Epidermal melanocyte (primary cell): ENCODE measurements around the gene TIAL1.
A peak's percentile ranks its signal among the peaks of the same experiment; 100 is the strongest.
"Not testable (repeated sequence)": the region's sequence is repeated elsewhere in the genome, so short reads cannot be mapped to it uniquely, and the experiment has no call there.

ENCODE experiments used
- DNase-seq: peaks from one replicate; pipeline ENCODE4 v3.0.0; 2011; ENCODE audit warnings: low spot score; ENCODE audit not compliant: insufficient read length

Gene TIAL1, protein sequence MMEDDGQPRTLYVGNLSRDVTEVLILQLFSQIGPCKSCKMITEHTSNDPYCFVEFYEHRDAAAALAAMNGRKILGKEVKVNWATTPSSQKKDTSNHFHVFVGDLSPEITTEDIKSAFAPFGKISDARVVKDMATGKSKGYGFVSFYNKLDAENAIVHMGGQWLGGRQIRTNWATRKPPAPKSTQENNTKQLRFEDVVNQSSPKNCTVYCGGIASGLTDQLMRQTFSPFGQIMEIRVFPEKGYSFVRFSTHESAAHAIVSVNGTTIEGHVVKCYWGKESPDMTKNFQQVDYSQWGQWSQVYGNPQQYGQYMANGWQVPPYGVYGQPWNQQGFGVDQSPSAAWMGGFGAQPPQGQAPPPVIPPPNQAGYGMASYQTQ

DNA sequence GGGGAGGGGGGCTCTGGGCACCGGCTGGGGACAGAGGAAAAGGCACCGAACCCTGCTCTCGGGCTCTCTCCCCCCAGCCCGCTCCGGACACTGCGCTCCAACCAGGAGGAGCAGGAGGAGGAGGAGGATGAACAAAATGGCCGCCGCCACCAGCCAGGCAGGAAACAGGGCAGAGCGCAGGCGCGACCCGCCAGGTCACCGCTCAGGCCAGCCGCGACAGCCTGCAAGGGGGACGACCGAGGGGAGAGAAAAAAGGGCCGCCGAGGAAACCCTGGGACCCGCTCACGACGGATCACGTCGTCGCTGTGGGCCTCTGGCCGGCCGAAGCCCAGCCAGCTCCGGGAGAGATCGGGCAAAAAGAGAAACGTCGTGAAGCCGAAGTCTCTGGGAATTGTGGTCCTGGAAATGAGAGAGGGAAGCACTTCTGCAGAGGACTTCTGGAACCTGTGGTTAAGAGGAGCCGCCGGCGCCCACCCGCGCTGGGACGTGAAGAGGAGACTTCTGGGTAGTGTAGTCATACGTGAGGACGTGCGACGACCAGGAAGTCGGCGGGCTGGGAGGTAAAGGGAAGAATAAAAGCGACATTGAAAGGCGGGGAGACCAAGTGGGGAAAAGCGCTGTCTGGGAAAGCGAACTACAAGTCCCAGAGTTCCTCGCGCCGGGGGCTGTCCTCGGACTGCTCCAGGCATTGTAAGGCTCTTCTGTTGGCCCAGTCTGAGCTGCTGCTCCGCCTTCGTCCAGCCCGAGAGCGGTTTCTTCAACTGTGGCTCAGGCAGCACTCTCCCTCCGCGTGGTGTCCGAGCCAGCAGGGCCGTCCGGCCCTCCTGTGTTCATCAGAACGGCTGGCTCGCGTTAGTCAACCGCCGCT lies at the start of gene TIAL1:
Gene TIAL1 (minus strand): TSS at position 428 of the 868 bp plus-strand sequence. CDS start 499 bp downstream, outside the sequence.
- peak; percentile 85 for DNase-seq

DNA sequence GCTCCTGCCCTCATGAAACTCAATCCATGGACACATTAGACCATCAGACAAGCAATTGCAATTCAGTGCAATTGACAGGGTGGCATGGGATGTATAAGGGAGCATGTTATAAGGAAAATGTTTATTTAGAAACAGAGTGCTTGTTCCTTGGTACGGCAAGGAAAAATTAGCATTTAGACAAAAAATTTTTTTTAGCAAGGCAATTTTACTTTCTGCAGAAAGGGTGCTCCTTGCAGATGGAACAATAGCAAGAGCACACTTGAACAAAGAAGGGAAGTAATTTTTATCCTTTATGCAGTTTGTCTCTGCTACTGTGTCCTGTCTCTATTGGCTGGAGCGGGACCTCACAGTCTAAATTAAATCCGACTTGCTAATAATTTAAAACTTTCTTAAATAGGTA lies 48.2 kb upstream of the TIAL1 start:
- DNase-seq: no peak

- DNase-seq: no peak
Measured at GRCh38 chr10:119644205-119644814, 47.5 kb upstream of the TIAL1 start.

- DNase-seq: no peak
Measured at GRCh38 chr10:119643306-119644204, 46.8 kb upstream of the TIAL1 start.

GRCh38 chr10:119642556-119643111 lies 45.9 kb upstream of the TIAL1 start:
- DNase-seq: no peak

DNA sequence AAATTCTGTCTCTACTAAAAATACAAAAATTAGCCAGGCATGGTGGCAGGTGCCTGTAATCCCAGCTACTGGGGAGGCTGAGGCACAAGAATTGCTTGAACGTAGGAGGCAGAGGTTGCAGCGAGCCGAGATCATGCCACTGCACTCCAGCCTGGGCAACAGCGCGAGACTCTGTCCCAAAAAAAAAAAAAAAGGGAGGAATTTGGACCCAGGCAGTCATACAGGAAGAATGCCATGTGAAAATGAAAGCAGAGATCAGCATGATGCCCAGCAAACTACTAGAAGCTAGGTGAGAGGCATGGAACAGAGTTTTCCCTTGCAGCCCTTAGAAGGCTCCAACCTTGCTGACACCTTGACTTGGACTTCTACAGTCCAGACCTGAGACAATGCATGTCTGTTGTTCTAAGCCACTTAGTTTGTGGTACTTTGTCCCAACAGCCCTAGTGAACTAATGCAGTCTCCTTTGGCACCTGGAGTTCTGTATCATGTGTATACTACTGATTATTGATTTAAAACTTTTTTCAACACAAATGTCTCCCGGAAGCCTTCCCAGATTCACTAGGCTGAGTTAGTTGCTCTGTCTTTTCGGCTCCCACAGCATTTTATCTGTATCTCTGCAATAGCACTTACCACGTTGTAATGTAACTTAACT lies 44.2 kb upstream of the TIAL1 start:
- no peak for DNase-seq

DNA sequence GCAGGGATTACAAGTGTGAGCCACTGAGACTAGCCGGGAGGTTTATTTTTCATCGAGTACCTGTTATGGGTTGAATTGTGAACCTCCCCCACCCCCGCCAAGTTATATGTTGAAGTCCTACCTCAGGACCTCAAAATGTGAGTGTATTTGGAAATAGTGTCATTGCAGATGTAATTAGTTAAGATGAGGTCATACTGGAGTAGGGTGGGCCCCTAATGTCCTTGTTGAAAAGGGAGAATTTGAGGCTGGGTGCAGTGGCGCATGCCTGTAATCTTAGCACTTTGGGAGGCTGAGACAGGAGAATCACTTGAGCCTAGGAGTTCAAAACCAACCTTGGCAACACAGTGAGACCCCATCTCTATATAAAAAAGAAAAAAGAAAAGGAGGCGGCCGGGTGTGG lies 43.6 kb upstream of the TIAL1 start:
- no peak for DNase-seq

DNA sequence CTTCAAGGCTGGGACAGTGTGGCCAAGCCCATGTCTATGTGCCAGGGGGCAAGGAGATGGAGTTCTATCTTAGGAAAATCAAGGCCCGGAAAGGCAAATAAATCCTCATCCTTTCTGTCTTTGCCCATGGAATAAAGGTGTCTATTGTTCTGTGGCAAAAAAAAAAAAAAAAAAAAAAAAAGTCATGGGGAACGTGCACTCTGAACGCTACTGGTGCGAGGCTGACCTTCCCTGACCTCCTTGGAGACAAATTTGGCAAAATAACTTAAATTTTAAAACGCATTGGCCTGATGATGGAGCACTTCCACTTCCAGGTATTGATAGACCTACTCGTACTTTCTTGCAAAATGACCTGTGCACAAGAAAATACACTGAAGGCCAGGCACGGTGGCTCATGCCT lies 42.2 kb upstream of the TIAL1 start:
- DNase-seq: no peak

DNA sequence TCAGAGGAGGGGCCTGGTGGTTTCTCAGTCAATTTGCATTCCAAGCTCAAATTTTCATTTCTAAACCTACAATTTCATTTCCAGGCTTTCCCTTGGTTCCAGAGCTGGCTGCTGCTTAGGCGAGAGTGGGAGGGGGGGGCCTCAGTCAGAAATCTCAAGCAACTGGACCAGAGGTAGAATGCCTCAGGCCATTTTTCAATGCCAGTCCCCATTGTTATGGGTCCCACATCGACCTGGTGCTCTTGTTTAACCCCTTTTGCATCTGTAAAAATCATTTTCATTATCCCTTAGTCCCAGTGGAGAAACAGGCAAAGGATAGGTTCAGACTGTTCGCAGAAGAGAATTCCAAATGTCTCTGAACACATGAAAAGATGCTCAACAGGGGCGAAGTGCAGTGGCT lies 40.9 kb upstream of the TIAL1 start:
- DNase-seq: no peak

GRCh38 chr10:119634219-119634544 lies 37.4 kb upstream of the TIAL1 start:
- DNase-seq: no peak

DNA sequence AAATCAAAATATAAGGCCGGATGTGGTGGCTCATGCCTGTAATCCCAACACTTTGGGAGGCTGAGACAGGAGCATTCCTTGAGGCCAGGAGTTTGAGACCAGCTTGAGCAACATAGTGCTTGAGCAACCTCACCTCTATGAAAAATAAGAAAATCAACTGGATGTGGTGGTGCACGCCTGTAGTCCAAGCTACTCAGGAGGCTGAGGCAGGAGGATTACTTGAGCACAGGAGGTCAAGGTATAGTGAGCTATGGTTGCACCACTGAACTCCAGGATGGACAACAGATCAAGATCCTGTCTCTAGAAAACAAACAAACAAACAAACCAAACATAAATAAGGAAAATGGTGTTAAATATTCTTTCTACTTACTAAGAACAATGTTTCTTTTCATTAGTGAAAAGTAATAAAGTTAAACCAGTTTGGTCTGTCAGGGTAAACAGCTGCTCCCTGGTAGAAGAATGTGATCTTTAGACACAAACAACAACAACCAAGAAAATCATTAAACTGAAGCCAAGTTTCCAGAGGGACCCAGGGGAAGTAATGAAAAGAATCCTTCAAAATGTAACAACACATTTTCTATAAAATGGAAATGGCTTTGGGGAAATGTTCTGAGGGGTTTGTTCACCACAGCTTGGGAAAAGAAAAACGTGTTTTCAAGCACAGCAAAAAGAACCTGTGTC lies 36.9 kb upstream of the TIAL1 start:
- DNase-seq: no peak

DNA sequence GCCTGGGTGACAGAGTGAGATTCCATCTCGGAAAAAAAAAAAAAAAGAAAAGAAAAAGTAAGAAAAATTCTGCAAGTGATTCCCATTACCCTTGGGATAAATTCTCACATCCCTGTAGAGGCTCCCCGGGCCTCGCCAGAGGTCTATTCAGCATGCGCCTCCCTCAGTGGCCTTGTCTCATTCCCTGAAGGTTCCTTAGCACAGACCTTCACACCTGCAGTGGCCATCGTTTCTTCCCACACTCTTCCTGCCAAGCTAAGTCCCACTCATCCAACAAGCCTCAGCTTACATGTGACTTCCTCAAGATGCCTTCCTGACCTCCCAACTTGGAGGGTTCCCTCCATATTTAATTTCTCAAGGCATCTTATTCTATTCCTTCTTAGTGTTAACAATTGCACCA lies 33.5 kb upstream of the TIAL1 start:
- no peak for DNase-seq

DNA sequence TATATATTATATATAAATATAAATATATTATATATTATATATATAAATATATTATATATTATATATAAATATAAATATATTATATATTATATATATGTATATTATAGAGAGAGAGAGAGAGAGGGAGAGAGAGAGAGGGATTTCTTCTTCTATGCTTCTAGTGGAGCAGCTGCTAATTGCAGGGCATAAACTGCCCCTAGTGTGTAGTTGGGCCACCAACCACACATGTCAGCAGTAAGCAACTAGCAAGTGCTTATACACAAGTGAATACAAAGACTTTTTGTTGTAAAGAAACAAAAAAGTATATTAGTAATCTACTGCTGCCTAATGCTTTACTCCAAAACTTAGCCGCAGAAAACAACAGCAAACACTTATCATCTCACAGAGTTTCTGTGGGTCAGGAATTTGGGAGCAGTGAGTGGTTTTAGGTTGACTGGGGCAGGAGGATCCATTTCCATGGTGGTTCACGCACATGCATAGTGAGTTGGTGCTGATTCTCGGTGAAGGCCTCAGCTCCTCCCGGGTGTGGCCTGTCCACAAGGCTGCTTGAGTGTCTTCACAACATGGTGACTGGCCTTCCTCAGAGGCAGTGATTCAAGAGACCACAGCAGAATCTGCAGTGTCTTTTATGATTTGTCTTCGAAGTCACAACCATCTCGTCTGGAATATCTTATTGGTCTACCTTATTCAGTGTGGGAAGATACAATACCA lies 29.0 kb upstream of the TIAL1 start:
- DNase-seq: no peak

DNA sequence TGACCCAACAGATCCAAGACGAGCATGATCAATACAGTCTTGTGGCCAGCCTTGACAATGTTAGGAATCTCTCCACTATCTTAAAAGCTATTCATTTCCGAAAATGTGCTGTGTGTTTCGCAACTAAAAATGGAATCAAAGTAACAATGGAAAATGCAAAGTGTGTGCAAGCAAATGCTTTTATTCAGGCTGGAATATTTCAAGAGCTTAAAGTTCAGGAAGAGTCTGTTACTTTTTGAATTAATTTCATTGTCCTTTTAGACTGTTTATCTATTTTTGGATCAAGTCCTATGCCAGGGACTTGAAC lies 24.3 kb upstream of the TIAL1 start:
- no peak for DNase-seq

DNA sequence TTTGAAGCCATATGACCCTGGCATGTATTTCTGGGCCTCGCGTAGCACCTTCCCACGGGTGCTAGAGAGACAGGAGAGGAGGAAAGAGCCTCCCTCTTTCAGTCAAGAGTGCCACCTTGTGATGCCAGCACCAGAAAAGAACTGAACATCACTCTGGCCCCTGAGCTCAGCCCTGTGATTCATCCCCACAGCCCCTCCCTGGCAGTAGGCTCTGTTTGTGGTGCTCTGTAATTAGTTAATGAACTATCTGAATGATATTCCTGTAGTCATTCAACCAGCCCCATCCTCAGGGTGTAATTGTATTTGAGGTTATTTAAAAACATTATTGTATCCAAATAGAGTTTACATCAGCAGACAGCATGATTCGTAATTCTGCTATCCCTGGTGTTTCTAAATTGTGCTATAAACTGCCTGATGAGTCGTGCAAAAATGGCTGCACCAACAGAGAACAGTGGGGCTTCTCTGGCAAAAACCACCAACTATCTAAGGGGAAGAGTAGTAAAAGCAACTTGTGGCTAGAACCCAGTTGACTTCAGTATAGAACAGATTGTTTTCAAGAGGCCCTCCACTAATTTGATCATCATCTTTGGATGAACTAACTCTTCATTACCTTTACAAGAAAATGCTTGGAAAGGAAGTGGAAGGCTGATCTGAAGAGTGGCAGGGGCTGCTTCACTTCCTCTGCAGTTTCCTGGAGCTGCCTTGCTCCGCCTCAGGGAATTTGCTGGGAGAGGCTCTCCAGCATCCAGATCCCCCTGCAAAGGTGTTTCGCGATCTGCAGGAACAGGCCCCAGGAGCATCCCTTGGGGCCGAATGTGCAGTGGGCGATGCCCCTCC lies 23.7 kb upstream of the TIAL1 start:
- DNase-seq: no peak

- not testable (repeated sequence) for DNase-seq
Measured at GRCh38 chr10:119619811-119620210, 23.0 kb upstream of the TIAL1 start.

GRCh38 chr10:119619215-119619614 lies 22.5 kb upstream of the TIAL1 start:
- no peak for DNase-seq

DNA sequence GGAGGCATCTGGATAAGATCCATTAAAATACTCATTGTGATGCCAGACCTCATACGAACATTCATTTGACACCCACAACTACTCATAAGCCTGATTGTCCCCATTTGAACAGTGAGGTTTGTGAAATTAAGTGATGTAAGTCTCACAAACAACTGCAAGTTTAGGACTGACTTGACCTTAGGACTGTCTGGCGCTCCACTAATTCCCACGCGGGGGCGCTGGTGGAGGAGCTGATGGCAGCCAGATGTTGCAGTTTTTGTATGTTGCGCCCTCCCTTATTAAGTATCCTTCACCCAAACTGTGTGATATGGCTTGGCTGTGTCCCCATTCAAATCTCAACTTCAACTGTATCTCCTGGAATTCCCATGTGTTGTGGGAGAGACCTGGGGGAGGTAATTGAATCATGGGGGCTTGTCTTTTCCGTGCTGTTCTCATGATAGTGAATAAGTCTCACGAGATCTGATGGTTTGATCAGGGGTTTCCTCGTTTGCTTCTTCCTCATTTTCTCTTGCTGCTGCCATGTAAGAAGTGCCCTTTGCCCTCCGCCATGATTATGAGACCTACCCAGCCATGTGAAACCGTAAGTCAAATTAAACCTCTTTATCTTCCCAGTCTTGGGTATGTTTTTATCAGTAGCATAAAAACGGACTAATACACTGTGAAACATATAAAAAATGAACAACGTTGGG lies 20.3 kb upstream of the TIAL1 start:
- peak; percentile 22 for DNase-seq
